ENCODE results near the gene CYP27B1.

Gene CYP27B1, protein sequence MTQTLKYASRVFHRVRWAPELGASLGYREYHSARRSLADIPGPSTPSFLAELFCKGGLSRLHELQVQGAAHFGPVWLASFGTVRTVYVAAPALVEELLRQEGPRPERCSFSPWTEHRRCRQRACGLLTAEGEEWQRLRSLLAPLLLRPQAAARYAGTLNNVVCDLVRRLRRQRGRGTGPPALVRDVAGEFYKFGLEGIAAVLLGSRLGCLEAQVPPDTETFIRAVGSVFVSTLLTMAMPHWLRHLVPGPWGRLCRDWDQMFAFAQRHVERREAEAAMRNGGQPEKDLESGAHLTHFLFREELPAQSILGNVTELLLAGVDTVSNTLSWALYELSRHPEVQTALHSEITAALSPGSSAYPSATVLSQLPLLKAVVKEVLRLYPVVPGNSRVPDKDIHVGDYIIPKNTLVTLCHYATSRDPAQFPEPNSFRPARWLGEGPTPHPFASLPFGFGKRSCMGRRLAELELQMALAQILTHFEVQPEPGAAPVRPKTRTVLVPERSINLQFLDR

GRCh38 chr12:57766464-57767304 is at the start of gene CYP27B1:
Gene CYP27B1, minus strand, starts transcription at chr12:57767078. Its CDS starts 37 bp downstream, at chr12:57767041.
- H3K4me3 ChIP-seq (ENCODE audit: low read depth, low read length) = peak within 1 kb of the TSS; percentile 35
- DNase-seq (ENCODE audit: low read depth) = no peak

DNA sequence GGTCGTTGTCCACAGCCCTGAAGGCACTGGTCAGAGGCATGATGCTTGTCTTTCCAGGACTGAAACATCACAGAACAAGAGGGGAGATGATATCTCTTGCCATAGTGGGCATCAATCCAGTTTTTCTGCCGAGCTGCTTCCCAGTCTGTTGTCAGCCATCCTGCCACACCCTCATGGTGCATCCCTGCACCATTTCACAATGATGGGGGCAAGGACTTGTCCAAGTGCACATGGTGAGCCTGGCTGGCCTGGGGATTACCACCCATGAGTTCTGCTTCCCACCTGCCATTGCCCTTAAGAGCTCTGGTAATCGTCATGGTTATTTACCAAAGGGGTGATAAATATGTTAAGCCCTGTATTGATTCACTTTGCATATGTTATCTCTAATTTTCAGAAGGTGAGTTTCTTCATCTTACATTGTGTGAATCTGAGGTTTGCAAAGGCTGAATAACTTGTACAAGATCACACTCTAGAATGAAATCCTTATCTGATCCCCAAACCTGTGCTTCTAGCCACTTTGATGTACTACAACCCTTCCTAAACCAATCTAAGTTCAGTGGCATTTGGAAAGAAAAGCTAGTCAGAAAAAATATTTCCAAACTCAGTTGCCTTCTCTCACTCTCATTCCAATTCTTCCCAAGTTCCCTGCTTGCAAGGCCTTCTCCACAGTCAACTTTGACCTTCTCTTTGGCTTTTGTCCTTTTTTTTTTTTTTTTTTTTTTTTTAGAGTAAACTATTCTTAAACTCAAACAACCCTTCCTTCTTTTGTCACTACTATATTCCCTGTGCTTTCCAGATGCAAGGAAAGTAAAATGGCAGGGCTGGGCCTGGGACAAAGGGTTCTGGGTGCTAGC is 49.4 kb upstream of the CYP27B1 start:
- DNase-seq (ENCODE audit: low read depth) = no peak
- no peak overlapping the region for H3K4me3 ChIP-seq (ENCODE audit: low read depth, low read length)

GRCh38 chr12:57815177-57816000 is 48.5 kb upstream of the CYP27B1 start:
- no peak for DNase-seq (ENCODE audit: low read depth)
- H3K4me3 ChIP-seq (ENCODE audit: low read depth, low read length) = no peak overlapping the region

DNA sequence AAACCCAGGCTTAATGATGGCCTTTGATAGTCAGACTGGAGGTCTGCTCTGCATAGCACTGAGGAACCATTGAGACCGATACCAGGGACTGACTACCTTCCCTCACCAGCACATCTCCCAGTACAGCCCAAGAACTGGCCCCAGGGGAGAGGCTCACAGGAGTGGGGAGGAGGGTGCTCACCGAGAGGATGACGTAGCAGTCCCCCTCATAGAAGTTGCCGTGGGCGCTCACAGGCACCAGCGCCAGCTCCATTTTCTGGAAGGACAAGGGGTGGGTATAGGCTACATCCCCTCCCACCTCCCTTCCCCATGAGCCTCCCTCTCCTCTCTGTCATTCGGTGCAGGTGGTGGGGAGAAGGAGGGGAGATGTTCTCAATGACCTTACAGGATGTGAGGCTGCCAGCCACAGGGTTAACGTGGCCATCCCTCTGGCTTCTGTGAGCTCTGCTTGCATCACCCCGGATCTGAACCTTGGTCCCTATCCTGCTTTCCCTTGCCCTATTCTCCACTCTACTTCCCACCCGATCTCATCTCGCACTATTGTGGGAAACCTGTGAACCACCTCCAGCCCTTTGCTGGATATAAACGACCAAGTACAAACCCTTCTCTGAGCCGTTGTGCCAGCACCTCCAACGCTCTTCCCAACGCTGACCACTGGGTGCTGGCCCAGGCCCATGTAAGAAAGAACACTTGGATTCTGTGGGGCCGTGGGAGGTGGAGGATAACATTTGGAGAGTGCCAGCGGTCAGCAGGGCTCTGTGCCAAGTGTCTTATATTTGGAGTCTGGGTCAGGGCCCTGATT is 47.3 kb upstream of the CYP27B1 start:
- H3K4me3 ChIP-seq (ENCODE audit: low read depth, low read length) = no peak overlapping the region
- DNase-seq (ENCODE audit: low read depth) = no peak

GRCh38 chr12:57813111-57813970 is 46.5 kb upstream of the CYP27B1 start:
- H3K4me3 ChIP-seq (ENCODE audit: low read depth, low read length) = no peak overlapping the region
- no peak for DNase-seq (ENCODE audit: low read depth)

DNA sequence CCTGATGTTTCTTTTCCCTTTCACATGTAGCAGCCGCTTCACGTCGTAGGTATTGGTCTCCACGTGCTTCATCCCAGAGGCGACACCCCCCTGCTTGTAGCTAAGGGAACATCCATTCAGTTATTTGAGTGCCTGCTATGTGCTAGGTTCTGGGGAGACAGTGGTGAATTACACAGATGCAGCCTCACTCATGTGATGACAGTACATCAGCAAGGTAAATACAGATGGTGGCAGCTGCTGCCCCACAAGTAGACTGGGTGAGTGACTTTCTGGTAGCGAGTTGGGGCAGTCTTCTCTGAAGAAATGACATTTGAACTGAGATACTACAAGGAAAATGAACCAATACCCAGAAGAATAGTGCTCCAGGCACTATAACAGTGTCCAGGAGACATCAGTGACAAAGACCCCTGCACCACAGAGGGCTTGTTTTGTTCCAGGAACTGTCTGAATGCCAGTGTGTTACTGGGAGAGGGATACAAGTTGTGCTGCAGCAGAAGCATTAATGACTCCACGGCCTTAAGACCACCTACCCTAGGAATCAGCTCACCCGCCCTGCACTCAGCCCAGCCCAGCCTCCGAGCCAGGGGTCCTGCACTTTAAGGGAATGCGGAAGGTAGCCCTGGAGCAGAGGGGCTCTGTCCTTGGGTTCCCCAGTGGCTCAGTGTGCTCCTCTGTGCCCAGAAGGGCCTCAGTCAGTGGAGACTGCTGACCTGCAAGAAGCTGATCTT is 44.3 kb upstream of the CYP27B1 start:
- no peak overlapping the region for H3K4me3 ChIP-seq (ENCODE audit: low read depth, low read length)
- no peak for DNase-seq (ENCODE audit: low read depth)

DNA sequence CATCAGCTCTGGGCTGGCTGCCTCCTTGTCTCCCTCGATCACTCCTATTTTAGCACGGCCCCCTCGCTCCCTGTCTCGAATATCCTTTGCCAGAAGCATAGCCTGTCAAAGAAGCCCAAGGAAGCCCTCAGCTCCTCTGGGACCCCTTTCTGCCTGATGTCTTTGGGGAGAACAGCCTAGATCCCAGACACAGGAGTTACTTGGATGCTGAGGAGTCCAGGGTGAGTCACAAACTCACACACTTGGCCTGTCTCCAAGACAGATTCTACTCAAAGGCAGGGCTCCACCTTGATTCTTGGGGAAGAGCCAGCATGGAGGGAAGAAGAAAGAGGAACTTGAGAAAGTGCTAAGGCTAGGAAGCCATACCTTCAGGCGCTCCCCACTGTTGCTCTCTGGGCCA is 43.6 kb upstream of the CYP27B1 start:
- peak; percentile 37 for DNase-seq (ENCODE audit: low read depth)
- H3K4me3 ChIP-seq (ENCODE audit: low read depth, low read length) = no peak overlapping the region

GRCh38 chr12:57809425-57809824 is 42.5 kb upstream of the CYP27B1 start:
- no peak overlapping the region for H3K4me3 ChIP-seq (ENCODE audit: low read depth, low read length)
- no peak for DNase-seq (ENCODE audit: low read depth)

DNA sequence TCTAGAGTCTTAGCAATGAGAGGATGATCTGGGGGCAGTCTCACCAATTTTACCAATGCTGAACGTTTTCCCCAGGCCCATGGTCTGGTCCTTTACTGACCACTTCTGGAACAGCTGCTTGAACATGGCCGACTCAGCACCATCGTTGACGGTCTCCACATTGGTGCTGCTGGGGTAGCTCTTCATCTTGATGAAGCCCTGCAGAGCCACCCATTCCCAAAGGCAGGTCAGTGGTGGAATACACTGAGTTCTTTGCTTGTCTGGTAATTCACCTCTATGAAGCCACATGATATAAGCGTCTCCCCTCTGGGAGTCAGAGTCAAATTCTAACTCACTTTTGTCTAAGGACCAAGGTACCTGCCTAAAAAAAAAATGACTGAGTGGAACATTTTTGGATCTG is 41.5 kb upstream of the CYP27B1 start:
- no peak overlapping the region for H3K4me3 ChIP-seq (ENCODE audit: low read depth, low read length)
- no peak for DNase-seq (ENCODE audit: low read depth)

DNA sequence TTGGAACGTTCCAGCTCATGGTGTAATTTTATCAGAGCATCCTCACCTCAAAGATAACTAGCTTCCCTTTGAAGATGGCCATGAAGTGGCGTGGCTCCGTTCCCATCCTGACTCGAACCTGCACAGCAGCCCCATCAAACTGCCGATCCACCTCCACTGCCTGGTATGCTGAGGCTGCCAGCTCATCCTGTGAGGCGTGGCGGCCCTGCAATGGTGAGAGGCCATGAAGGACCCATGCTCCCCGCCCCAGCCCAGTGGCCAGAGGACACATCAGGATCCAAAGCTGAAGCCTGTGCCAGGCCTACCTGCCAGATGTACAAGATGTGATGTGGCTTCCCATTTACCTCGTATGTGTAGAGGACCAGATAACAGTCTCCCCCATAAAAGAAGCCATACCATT is 40.4 kb upstream of the CYP27B1 start:
- no peak for DNase-seq (ENCODE audit: low read depth)
- no peak overlapping the region for H3K4me3 ChIP-seq (ENCODE audit: low read depth, low read length)

DNA sequence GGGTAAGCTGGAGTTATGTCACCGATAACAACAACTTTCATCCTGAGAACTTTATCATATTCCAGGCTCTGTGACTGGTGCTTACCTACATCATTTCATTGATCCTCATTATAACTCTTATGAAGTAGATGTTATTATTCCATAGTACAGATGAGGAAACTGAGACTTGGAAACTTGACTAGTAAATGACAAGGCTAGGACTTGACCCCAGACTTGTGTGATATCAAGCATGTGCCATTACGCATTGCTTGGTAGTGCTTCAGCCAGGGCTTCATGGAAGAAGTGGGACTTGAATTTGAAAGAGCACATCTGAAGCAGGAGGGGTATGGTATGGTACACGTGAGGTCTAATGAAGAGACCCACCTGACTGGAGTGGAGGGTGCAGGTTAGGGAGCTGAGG is 39.8 kb upstream of the CYP27B1 start:
- DNase-seq (ENCODE audit: low read depth) = no peak
- no peak overlapping the region for H3K4me3 ChIP-seq (ENCODE audit: low read depth, low read length)

- DNase-seq (ENCODE audit: low read depth) = no peak
- no peak overlapping the region for H3K4me3 ChIP-seq (ENCODE audit: low read depth, low read length)
These were observed 36.5 kb upstream of the CYP27B1 start for GRCh38 chr12:57803319-57803893.

GRCh38 chr12:57802607-57803006 is 35.7 kb upstream of the CYP27B1 start:
- DNase-seq (ENCODE audit: low read depth) = no peak
- H3K4me3 ChIP-seq (ENCODE audit: low read depth, low read length) = no peak overlapping the region

DNA sequence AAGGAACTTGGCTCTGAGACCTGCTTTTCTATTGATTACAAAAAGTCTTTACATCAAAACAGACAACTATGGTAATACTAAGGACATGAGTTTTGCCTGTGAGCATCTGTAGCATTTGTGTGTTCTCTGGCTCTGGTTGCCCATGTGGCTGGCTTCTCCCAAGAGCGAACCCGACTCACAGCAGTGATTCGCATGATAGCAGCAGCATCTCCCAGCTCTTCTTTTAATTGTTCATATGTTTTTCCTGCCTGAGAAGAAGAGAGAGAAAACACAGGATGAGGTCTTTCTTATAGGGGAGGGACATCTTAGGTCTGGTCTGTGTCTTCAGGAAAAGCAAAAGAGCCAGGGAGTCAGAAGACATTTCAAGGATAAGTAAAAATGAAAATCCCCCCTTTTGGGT is 34.1 kb upstream of the CYP27B1 start:
- no peak for DNase-seq (ENCODE audit: low read depth)
- H3K4me3 ChIP-seq (ENCODE audit: low read depth, low read length) = no peak overlapping the region

DNA sequence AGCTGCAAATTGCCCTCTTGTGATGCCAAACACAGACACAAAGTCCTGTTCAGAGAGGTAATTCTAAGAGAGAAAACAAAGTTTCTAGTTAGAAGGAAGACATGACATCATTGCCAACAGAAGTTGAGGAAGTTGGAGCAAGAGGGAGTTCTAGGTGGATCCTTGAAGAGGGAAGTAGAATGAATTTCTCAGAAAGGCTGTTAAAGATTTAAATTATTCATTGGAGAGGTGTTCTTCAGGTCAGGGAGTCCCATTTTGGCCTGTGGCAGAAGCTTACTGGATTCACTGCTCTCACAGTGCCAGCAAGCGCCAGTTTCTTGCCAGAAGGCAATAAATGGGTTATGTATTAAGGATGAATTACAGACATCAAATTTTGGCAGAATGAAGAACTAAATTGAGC is 31.1 kb upstream of the CYP27B1 start:
- no peak overlapping the region for H3K4me3 ChIP-seq (ENCODE audit: low read depth, low read length)
- DNase-seq (ENCODE audit: low read depth) = no peak

- DNase-seq (ENCODE audit: low read depth) = no peak
- H3K4me3 ChIP-seq (ENCODE audit: low read depth, low read length) = no peak overlapping the region
These were observed 30.1 kb upstream of the CYP27B1 start for GRCh38 chr12:57796996-57797395.
